Fibroblast of upper back skin (primary cell): Measurements from ENCODE around the gene RNF19B.
A peak's percentile ranks its signal among the peaks of the same experiment; 100 is the strongest.

Experiments
- DNase-seq: peaks from one replicate; pipeline ENCODE4 v3.0.0-alpha.2; 2013

RNF19B gene

DNA sequence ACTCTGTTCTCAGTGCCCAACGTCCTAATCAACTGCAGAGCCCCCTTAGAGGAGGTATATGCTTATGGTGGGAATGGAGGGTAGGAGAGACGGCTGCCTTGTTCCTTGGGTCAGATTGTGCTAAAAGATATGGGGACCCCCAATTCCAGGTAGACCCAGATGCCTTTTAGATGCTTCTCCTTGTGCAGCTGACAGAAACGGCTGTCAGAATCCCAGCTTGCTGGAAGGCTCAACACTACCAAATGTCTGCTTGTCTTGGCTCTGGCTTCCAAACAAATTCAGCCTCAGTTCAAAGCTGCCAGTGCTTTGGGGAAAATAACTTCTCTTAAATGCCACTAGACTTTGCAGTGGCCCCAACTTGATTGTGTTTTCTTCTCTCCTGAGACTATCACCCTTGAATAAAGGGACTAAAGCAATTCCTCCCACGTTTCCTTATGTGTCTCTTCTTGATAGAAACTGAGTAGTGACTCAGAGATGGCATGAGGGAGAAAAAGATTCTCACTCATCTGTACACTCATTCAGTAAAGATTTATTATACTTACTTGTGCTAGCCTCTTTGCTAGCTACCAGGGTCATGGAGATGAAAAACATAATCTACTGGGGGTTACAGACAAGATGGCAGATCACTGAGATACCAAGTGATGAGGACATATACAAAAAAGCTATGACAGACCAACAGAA lies 3.4 kb upstream of the RNF19B start:
- DNase-seq, result peak; percentile 47

DNA sequence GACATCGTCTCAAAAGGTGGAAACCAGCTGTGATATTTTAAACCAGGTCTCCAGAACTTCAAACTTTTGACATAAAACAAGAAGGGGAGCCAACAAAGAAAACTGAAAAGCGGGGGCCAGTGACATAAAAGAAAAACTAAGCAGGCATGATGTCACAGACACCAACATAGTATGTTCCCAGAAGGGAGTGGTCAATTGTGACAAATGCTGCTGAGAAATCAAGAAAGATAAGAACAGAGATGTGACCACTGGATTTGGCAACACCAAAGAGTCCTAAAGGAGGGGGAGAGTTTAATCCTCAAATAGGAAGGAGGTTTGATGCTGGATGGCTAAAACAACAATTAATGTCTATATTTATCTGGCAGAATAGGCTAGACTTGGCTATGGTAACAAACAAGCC lies 2.3 kb upstream of the RNF19B start:
- DNase-seq, result no peak

DNA sequence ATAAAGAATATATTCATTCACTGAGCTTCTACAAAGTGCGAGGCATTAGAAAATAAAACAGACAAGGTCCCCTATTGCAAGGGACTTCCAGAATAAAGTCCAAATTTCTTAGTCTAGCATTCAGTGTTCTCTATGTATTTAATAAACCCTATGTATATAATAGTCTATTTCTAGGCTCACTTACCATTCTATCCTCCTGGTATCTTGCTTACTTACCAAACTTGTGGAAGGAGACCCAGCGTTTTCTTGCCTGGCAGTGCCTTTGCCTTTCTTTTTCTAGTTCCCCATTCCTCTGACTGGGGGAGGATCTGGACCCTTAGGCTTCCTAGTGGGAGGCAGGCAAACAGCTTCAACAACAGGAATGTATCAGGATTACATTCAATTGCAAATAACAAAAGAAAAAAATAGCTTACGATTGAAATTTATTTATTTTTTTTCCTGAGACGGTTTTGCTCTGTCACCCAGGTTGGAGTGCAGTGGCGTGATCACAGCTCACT lies 690 bp upstream of the RNF19B start:
- no peak for DNase-seq

DNA sequence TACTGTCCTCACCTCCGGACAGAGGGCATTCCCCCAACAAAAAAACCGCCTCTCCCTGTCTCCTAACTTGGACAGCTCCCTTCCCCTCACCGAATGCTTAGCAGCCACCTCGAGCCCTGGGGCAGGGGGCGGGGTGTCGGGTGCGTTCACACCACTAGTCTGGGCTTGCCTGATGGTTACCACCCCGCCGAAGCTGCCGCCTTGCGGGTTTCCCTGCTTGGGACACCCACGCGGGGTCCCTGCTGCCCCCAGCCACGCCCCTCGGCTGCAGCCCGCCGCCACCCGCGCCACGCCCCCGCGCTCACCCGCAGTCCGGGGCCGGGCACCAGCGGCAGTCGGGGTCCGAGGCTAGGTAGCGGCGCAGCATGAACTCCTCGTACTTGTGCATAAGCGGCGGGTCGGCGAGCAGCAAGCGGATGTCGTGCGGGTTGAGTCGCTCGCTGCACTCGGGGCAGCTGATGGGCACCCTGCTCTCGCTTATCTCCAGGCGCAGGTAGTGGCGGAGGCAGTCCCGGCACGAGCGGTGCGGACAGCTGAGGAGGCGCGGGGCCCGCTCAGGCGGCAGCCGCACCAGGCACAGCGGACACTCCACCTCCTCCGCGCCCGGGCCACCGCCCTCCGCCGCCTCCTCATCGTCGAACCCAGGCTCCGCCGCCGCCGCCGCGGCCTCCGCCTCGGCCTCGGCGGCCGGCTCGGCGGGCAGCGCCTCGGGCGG lies 706 bp downstream of the RNF19B start:
- DNase-seq, result peak; percentile 41

DNA sequence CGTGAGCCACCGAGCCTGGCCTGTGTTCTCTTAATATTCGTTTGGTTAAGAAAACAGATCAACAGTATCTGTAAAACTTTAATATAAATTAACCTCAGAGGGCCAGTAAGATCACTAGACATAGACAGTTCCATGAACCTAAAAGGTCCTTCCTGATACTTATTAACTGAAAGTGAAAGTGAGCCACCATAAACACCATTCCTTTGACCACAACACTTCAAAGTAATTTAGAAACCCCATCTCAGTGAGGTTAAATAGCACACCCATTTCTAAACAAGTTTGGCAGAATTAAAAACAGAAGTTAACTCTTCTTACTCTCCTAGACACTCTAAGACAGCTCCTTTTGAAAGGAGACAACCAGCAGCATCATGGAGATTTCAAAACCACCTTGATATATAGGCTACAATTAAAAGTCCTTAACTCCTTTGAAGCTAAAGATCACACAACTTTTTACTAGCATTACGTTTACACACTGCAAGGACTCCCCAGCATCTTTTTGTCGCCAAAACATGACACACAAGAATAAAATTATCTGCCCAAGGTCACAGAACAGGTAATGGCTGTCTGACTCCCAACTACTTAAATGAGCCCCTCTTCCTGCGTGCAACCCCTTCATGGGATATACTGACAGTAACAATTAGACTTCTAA lies 2.2 kb downstream of the RNF19B start:
- DNase-seq, result peak; percentile 18

DNA sequence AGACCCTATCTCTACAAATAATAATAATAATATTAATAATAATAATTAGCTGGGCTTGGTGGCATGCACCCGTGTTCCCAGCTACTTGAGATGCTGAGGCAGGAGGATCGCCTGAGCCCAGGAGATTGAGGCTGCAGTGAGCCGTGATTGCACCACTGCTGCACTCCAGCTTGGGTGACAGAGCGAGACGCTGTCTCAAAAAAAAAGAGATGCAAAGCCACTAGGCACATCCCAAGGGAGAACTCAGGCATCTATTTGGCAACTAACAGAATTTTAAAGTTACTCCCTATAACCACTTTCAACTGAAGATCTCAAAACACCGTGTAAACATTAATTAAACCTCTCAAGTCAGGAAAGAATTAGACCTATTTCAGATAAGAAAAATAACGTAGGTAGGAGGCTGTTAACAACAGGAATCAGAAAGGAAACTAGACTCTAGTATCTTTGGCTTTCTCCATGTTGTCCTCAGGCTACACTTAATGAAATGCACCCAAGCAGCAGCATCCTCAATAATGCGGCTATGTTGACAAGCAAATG lies 3.7 kb downstream of the RNF19B start:
- no peak for DNase-seq

DNA sequence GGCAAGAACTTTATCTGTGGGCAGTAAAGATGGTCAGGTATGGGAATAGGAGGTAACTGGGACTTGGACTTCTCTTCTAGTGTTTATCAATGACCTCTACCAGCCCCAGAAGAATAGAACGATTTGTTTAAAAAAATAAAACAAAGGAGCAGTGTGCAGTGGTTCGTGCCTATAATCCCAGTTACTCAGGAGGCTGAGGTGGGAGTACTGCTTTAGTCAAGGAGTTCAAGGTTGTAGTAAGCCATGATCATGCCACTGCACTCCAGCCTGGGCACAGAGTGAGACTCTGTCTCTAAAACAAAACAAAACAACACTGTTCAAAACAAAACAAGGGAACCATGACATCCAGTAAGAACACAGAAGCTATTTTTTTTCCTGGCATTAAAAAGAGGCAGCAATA lies 4.3 kb downstream of the RNF19B start:
- DNase-seq, result no peak

DNA sequence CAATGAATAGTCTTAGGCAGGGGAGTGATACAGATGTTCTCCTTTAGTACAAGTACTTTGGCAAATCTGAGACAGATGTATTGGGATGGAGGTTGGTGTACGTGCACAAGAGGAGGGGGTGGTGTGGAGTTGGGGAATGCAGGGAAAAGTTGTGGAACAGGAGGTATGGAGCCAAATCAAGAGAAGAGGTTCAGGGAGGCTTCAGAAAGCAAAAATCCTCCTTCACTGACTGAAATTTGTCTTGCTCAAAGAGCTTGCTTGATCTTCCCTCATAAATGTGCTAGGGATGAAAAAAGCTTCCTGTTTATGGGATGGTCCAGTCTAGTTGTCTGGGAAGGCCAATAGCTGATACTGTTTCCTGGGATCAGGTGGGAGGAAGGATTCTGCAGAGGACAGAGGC lies 5.8 kb downstream of the RNF19B start:
- no peak for DNase-seq

DNA sequence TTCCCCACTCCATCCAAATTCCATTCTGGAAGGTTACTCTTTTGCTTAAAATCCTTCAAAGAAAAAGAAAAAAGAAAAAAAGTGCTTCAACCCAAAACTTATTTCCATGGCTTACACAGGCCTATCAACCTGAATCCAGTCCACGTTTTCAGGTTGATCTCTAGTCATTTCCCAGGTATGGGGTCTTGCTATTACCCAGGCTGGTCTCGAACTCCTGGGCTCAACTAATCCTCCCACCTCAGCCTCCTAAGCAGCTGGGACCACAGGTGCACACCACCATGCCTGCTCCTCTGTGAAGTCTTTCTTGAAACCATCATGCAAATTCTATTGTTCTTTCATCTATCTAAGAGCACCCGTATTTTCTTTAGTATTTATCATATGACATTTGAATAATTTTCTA lies 7.6 kb downstream of the RNF19B start:
- no peak for DNase-seq

DNA sequence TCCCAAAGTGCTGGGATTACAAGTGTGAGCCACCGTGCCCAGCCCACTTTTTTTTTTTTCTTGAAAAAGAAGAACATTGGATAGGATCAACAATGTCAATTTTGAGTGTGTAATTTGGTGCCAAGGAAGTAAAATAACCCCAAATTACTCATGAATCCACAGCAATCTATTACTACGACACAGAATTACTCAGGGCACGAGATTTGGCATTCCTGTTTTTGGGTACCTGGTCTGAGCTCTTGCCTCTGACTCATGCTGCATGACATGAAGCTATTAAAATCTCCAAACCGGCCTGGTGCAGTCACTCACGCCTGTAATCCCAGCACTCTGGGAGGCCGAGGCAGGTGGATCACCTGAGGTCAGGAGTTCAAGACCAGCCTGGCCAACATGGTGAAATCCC lies 10.4 kb downstream of the RNF19B start:
- DNase-seq, result no peak

DNA sequence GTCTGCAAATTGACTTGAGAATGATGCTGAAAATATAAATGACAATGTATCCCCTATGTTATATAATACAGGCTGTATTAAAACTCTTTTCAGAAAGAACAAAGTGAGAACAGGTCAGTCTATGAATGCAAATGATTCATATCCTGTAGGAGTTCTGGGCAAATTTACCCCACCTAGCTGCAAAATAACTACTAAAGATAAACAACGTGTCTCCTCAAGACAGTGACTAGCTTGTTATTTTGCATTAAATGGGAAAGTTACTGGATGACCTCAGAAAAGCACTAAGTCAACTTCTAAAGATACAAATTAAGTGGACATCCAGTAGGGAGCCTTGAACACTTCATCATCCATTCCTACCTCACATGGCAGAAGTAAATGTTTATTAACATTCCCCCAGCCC lies 11.1 kb downstream of the RNF19B start:
- no peak for DNase-seq

DNA sequence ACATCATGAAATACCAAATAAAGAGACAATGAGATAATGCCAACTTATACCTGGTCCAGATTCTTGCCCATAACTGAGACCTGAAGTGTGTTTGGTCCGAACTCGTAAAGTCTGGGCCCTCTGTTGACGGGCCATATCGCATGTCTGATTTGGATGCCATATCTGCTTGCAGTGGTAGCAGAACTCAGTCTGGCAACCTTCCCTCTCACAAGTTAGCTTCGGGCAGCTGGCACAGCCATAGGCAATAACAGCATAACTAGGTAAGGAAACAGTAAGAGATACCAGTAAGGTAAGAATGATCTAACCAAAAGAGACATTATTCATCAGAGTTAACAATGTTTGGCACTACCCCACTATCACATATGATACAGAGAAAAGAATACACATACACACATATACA lies 15.1 kb downstream of the RNF19B start:
- DNase-seq, result no peak

DNA sequence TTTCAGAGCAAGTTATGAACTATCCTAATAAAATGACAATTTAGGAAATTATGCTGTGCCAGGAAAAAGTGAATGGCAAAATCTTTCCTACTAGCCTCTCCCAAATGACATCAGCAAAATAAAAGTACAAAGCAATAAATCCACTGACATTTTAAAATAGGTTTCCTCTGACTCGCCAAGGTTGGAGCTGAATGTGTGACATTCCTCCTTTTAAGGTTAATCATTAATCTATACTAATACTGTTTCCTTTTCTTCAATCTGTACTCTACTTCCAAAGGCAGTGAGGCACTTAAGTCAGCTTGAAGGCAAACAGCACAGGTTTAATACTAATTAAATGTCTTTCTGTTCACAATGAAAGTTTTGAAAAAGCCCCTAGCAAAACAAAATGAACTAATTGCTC lies 15.7 kb downstream of the RNF19B start:
- no peak for DNase-seq

DNA sequence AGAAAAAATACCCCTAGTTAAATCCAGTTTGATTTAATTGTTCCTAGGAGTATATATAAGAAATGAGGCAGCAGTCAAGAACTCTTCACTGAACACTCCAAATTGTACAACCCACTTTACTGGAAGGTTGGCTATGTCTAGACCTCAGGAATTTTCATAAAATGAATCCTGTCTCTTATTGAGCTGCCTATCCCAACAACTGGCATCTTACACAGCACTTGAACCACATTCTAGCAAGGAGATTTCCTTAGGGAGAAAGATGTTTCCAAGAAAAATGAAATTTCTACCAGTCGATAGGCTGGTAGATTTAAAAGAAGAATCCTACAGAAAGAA lies 16.3 kb downstream of the RNF19B start:
- no peak for DNase-seq

DNA sequence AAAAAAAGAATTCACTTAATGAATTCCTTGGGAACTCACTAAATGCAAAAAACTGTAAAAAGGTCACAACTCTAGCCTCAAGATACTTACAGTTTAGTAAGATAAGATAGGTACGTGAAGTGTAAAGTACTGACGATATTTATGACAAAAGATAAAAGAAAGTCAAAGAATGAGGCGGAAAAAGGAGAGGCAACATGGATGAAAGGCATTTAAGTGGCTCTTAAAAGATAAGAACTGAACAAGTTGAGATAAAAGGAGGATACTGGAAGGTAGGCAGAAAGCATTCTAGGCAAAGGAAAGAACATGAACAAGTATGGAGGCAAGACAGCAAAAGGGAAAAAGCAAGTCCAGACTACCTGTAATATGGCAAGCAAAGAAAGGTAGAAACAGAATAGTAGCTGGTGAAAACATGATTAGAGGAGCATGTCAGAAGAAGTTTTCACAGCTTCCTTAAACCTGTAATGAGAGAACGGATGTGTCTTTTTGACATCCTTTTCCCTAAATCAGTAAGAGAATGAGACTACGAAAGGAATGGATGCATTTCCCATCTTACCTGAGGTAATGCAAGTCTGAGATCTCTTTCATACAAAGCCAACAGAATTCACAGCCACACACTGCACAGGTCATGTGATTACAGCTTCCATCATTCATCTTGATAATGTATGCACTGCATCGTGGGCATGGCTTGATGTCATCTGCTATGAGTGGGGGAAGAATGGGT lies 16.8 kb downstream of the RNF19B start:
- no peak for DNase-seq

DNA sequence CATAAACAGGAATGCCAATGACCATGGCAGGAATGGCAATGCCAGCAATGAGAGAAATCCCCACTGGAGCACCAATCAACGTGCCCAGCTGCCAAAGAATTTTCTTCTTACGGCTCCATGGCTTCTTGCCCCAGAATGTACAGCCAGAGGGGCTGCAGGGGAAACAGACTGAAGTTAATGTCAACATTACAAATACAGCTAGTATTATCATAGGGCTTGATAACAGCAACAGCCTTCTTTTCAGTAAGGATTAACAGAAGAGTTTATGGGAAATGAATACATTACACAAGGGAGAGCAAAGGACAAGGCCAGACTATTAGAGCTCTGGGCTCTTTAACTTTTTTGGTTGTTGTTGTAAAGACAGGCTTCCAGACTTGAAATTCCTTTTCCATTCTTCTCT lies 18.2 kb downstream of the RNF19B start:
- no peak for DNase-seq

DNA sequence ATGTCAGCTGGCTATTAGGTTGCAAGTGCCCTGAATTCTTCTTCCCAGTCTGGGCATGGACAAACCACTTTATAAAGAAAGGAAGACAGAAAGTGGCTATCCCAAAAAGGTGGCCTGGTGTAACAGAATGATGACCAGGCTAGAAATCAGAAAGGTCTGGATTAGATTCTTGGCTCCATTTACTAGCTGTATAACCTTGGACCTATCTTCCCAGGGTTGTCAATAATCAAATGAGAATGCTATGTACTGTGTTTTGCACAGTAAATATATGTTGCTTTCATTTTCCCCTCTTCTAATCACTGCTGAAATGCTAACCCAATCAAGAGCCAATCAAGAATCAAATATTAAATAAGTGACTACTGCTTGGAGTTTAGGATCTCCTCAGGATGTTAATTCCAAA lies 20.4 kb downstream of the RNF19B start:
- no peak for DNase-seq

DNA sequence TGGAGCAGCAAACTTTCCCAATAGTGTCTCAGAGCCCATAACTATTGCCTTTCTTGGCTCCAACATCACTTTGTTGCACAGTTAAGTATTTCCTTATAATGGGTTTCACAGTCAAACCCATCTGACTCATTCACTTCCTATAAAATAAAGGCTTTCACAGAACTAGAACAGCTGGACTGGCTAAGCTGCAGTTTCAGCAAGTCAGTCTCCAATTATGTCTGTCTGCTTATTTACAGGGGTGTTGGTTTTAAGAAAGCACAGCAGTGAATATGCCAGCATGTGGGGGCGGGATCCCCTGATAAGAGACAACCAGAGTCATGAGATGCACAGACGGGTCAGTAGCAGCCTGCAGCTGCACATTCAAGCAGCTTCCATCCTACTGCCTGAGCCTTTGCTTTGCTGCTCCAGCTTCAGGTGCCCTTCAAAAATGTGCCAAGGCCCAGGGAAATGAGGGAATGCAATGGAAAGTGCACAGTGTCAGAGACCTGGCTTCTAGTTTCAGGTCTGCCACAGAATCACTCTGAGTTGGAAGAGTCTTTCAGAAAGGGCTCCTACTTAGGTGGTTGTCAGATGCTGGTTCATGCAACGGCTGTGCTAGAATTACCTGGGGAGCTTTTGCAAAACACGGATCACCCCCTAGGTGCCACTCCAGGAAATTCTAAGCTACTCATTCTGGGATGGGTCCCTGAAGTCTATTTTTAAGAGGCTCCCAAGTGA lies 24.8 kb downstream of the RNF19B start:
- DNase-seq, result peak; percentile 78

DNA sequence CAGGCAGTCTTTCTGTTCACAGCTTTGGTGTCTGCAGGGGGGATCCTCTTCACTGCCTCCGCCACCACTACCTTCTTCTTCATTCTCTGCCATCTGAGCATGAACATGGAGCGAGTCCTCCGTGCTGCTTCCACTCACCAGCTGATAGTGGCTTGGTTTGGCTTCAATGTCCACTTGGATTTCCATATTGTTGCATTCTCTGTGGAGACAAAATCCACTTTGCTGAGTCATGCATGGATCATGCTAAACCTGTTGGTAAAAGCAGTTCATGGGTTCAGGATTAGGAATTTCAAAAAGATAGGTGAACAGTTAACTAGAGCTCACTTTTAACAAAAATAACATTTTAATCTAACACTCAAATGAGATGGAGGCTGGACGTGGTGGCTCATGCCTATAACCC lies 27.5 kb downstream of the RNF19B start:
- DNase-seq, result no peak

DNA sequence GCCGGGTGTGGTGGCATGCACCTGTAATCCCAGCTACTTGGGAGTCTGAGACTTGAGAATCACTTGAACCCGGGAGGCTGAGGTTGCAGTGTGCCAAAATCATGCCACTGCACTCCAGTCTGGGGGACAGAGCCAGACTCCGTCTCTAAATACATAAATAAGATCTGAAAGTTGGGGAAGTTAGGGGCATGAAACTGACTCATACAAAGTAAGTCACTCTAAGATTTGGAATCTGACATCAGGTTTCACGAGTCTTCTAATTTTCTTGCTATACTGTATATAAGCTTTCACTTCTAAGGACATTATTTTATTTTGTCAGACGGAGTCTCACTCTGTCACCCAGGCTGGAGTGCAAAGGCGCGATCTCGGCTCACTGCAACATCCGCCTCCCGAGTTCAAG lies 30.1 kb downstream of the RNF19B start:
- DNase-seq, result no peak

DNA sequence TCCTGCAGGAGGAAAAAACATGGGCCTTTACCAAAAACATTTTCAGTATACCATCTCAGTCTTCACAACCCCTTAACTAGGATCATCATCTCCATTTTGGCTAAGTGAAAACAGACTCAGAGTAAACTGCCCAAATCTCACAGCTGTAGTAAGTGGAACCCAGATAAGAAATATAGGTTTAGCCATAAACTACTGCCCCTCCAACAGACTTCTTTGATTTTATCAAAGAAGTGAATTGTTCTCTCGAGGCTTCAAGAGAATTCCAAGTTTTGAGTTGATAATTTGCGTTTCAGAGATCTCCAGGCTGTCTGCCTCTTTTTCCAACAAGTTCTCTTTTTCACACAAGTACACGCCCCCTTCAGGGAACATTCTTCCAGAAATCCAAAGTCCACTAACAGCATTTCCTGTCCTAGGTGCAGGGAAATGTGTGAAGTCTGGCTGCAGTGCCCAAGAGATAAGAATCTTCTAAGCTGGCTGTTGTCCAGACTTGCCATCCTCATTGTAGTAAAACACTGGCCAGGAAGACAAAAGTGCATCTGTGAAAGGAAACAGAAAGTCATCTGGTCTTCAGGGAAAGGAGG lies 30.8 kb downstream of the RNF19B start:
- DNase-seq, result peak; percentile 40

DNA sequence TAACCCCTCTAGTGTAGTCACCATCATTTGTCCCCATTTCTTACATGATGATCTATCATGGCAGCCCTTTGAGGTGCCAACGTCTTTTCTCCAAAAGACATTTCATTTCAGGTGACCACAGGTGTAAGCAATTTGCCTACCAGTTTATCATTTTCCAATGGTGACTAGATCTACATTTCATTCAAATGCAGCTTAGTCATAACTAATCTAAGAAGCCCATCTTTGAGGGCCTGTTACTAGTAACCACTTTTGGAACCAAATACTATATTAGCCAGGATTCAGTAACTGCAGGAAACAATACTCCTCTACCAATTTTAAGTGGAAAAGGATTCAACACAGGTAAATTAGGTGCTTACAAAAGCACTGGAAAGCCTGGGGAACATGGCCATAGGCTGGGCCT lies 32.8 kb downstream of the RNF19B start:
- no peak for DNase-seq
